Peyer's patch (tissue), 4 donors: ENCODE data around the gene TCEANC2. TPM values are rescaled to one million over a fixed set of nuclear protein-coding genes. Genes with fewer than 3 reads are reported as not detected.
"Not testable (repeated sequence)": the region's sequence is repeated elsewhere in the genome, so short reads cannot be mapped to it uniquely, and the experiment has no call there.

Source experiments
- DNase-seq, 3 donors: peaks; one replicate each; pipeline ENCODE4 v3.0.0-alpha.2; 2017 to 2019
- H3K27ac ChIP-seq, 4 donors: fragments of 200-600 bp; sonication (generic); one replicate each; pipeline ENCODE4 v1.5.1; 2016 to 2019
- H3K27me3 ChIP-seq, 2 donors: fragments of 200-600 bp; sonication (generic); one replicate each; pipeline ENCODE4 v1.5.1; 2019
- H3K36me3 ChIP-seq, 3 donors: fragments of 200-600 bp; sonication (generic); one replicate each; pipeline ENCODE4 v1.5.1; 2016 to 2019
- H3K4me1 ChIP-seq, 4 donors: fragments of 200-600 bp; sonication (generic); one replicate each; pipeline ENCODE4 v1.5.1; 2016 to 2019
- H3K4me3 ChIP-seq, 4 donors: fragments of 200-600 bp; sonication (generic); 1 replicate in 3 of 4; 2 replicates in 1 of 4; pipeline ENCODE4 v1.5.1; 2016 to 2019; ENCODE audit warnings: mild to moderate bottlenecking in 1 of 4
- H3K9me3 ChIP-seq, 4 donors: fragments of 200-600 bp; sonication (generic); one replicate each; pipeline ENCODE4 v1.5.1; 2016 to 2019; ENCODE audit warnings: mild to moderate bottlenecking in 1 of 4
- POLR2A ChIP-seq, 2 donors: fragments of 450-650 bp; IDR thresholded peaks; one replicate each; pipeline ENCODE4 v1.5.1; 2017; ENCODE audit warnings: antibody characterized with exemption in 2 of 2, mild to moderate bottlenecking in 2 of 2, moderate library complexity in 2 of 2
- total RNA-seq, 4 donors: library from RNA; depleted of rRNA; stranded (reverse); fragments of >200 nt; gene quantifications; one replicate each; pipeline ENCODE4 v1.1.0, GENCODE V29; 2016
- TF ChIP-seq, protein P1 (sequence below), 6 experiments: fragments of 450-650 bp in 4 of 6; fragments of 200-600 bp in 2 of 6; sonication (generic) in 1 of 6; IDR thresholded peaks; one replicate each; pipeline ENCODE4 v1.5.1; 2017 to 2019; ENCODE audit warnings: antibody characterized with exemption in 6 of 6, mild to moderate bottlenecking in 3 of 6, moderate library complexity in 1 of 6

The TCEANC2 gene
- total RNA-seq, 4 donors from 2014 or later: 3.0 to 6.6 (median 5.3) TPM

DNA sequence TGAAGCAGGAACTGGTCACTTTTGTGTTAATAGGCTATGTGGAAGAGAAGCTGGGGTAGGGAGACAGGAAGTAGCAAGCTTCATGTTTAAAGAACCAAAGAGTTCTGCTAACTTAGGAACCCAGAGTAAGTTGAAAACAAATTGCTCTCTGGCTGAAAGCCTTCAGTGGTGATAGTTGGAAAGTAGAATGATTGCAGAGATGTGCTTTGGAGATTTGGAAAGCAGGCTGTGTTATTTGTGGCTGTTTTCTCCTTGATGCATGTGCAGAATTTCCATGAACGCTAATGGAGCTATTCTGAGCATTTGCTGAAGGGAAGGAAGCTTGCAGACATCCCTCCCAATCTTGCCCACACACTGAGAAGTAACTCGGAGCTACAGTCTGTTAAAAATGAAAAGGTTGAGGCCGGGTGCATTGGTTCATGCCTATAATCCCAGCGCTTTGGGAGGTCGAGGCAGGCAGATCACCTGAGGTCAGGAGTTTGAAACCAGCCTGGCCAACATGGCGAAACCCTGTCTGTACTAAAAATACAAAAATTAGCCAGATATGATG lies 45.7 kb downstream of the TCEANC2 start:
- no peak for DNase-seq
- peaks cover 0 to 10% (median 0%) of the 10 kb centered on the region in 4 donors for H3K4me1 ChIP-seq
- H3K36me3 ChIP-seq: peaks cover 0 to 3% (median 0%) of the 10 kb centered on the region in 3 donors
- no peak overlapping the region for H3K27ac ChIP-seq
- no peaks in the 10 kb centered on the region for H3K27me3 ChIP-seq
- no peak overlapping the region for H3K4me3 ChIP-seq
- no peaks in the 10 kb centered on the region for H3K9me3 ChIP-seq
- TF ChIP-seq, protein P1, sequence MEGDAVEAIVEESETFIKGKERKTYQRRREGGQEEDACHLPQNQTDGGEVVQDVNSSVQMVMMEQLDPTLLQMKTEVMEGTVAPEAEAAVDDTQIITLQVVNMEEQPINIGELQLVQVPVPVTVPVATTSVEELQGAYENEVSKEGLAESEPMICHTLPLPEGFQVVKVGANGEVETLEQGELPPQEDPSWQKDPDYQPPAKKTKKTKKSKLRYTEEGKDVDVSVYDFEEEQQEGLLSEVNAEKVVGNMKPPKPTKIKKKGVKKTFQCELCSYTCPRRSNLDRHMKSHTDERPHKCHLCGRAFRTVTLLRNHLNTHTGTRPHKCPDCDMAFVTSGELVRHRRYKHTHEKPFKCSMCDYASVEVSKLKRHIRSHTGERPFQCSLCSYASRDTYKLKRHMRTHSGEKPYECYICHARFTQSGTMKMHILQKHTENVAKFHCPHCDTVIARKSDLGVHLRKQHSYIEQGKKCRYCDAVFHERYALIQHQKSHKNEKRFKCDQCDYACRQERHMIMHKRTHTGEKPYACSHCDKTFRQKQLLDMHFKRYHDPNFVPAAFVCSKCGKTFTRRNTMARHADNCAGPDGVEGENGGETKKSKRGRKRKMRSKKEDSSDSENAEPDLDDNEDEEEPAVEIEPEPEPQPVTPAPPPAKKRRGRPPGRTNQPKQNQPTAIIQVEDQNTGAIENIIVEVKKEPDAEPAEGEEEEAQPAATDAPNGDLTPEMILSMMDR (IDR thresholded peaks at IDR 0.05): no peak
- TF ChIP-seq POLR2A (IDR thresholded peaks at IDR 0.05): no peak

DNA sequence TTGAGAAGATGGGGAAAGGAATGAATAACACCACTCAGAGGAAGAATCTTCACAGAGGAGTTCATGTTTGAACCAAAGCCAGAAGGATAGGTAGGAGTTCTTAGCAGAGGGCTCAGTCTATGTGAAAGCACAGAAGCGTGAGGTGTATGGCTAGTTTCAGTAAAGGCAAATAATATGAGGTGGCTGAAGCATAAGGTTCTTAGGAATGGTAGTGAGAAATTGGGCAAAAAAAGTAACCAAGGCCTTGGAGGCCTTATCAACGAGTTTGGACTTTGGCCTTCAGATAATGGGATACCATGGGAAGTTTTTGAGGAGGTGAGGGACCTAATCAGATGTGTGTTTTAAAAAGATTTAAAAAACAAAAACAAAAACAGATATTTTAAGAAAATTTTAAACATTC lies 47.1 kb downstream of the TCEANC2 start:
- Histone ChIP-seq H3K27ac (no peak overlapping the region), H3K36me3 (peaks cover 0 to 3% (median 0%) of the 10 kb centered on the region in 3 donors), H3K4me3 (no peak overlapping the region), H3K27me3 (no peaks in the 10 kb centered on the region), H3K9me3 (no peaks in the 10 kb centered on the region), H3K4me1 (peaks cover 0 to 2% (median 0%) of the 10 kb centered on the region in 4 donors)
- TF ChIP-seq, protein P1 (IDR thresholded peaks at IDR 0.05): no peak
- no peak for TF ChIP-seq POLR2A (IDR thresholded peaks at IDR 0.05)
- no peak for DNase-seq

DNA sequence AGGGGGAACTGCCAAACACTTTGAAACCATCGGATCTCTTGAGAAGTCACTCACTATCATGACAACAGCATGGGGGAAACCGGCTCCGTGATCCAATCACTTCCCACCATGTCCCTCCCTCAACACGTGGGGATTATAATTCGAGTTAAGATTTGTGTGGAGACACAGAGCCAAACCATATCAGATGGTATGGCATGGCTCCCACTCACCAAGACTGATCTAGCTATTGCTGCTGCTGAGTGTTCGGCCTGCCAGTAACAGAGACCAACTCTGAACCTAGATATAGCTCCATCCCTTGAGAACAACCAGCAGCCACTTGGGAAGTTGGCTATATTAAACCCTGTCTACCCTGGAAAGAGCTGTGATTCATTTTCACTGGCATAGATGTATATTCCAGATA lies 50.0 kb downstream of the TCEANC2 start:
- DNase-seq: no peak
- H3K27ac ChIP-seq: no peak overlapping the region
- no peaks in the 10 kb centered on the region for H3K36me3 ChIP-seq
- no peaks in the 10 kb centered on the region for H3K27me3 ChIP-seq
- H3K4me3 ChIP-seq: no peak overlapping the region
- H3K4me1 ChIP-seq: no peaks in the 10 kb centered on the region
- H3K9me3 ChIP-seq: no peaks in the 10 kb centered on the region
- TF ChIP-seq POLR2A (IDR thresholded peaks at IDR 0.05): no peak
- TF ChIP-seq, protein P1 (IDR thresholded peaks at IDR 0.05): no peak

DNA sequence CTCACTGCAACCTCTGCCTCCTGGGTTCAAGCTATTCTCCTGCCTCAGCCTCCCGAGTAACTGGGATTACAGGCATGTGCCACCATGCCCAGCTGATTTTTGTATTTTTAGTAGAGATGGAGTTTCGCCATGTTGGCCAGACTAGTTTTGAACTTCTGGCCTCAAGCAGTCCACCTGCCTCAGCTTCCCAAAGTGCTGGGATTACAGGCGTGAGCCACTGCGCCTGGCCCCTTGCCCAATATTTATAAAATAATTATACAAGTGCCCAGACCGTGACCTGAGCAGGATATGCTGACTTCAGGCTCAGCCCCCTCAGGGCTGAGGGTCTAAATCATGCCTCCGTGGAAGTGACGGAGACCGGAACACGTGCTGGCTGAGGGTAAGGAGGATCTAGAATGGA lies 51.2 kb downstream of the TCEANC2 start:
- H3K27ac ChIP-seq, H3K4me3 ChIP-seq, H3K4me1 ChIP-seq, H3K27me3 ChIP-seq, H3K36me3 ChIP-seq, H3K9me3 ChIP-seq, DNase-seq: not testable (repeated sequence)

DNA sequence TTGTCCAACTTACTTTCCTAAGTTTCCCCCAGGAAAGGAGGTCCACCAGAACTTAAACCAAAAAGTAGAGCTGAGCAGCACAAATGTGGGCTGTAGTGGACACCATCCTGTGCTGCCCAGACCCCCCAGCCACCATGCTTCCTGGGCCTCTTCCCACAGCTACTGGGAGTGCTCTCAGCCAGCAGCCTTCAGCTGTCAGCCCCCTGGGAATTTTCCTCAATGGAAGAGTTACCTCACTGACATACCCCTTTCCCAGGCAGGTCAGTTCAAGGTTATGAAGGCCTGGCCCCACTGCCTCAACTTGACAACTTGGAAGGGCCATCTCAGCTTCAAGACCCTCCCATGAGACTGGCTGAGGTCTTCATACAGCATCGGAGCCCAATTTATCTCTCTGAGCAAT lies 51.7 kb downstream of the TCEANC2 start:
- no peak for DNase-seq
- Histone ChIP-seq H3K4me1 (no peaks in the 10 kb centered on the region), H3K9me3 (no peaks in the 10 kb centered on the region), H3K36me3 (no peaks in the 10 kb centered on the region), H3K27ac (no peak overlapping the region), H3K27me3 (no peaks in the 10 kb centered on the region), H3K4me3 (no peak overlapping the region)
- no peak for TF ChIP-seq POLR2A (IDR thresholded peaks at IDR 0.05)
- TF ChIP-seq, protein P1 (IDR thresholded peaks at IDR 0.05): no peak

DNA sequence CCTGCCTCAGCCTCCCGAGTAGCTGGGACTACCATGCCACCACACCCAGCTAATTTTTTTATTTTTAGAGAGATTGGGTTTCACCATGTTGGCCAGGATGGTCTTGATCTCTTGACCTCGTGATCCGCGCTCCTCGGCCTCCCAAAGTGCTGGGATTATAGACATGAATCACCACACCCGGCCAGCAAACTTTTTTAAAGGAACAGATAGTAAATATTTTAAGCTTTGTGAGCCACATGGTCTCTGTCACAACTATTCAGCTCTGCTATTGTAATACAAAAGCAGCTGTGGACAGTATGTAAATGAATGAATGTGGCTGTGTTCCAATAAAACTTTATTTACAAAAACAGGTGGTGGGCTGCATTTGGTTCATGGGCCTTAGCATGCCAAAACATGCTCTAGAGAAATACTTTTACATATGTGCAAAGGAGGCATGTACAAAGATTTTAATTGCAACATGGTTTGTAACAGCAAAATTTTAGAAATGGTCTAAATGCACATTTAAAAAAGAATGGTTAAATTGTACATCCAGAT lies 52.4 kb downstream of the TCEANC2 start:
- H3K4me3 ChIP-seq: no peak overlapping the region
- no peaks in the 10 kb centered on the region for H3K9me3 ChIP-seq
- no peaks in the 10 kb centered on the region for H3K36me3 ChIP-seq
- H3K27ac ChIP-seq: no peak overlapping the region
- no peaks in the 10 kb centered on the region for H3K4me1 ChIP-seq
- H3K27me3 ChIP-seq: no peaks in the 10 kb centered on the region
- no peak for DNase-seq
- TF ChIP-seq, protein P1 (IDR thresholded peaks at IDR 0.05): no peak
- no peak for TF ChIP-seq POLR2A (IDR thresholded peaks at IDR 0.05)
